HG02610 (cell line): Measurements from ENCODE around the gene ATP1A4.
"Not testable (repeated sequence)": the region's sequence is repeated elsewhere in the genome, so short reads cannot be mapped to it uniquely, and the experiment has no call there.

Source experiments
- ATAC-seq: cut with Tn5 transposase; IDR thresholded peaks from one replicate; pipeline ENCODE4 v1.9.1; 2021; ENCODE audit warnings: mild to moderate bottlenecking, moderate library complexity; ENCODE audit not compliant: unreplicated experiment

Gene ATP1A4

GRCh38 chr1:160151303-160151702, at the start of gene ATP1A4:
TSS of gene ATP1A4 (plus strand) at chr1:160151603. CDS start at chr1:160152041, 438 bp downstream.
- no peak for ATAC-seq

- ATAC-seq = no peak
Observed at GRCh38 chr1:160101717-160102522, 49.5 kb upstream of the ATP1A4 start.

GRCh38 chr1:160103658-160104408, 47.6 kb upstream of the ATP1A4 start:
- no peak for ATAC-seq

- no peak for ATAC-seq
Observed at GRCh38 chr1:160104486-160104885, 46.9 kb upstream of the ATP1A4 start.

GRCh38 chr1:160105155-160105554, 46.2 kb upstream of the ATP1A4 start:
- ATAC-seq = no peak

- ATAC-seq = no peak
Observed at GRCh38 chr1:160107512-160107911, 43.9 kb upstream of the ATP1A4 start.

- no peak for ATAC-seq
Observed at GRCh38 chr1:160108888-160109662, 42.3 kb upstream of the ATP1A4 start.

GRCh38 chr1:160109686-160110085, 41.7 kb upstream of the ATP1A4 start:
- no peak for ATAC-seq

- not testable (repeated sequence) for ATAC-seq
Observed at GRCh38 chr1:160111462-160111861, 39.9 kb upstream of the ATP1A4 start.

- no peak for ATAC-seq
Observed at GRCh38 chr1:160112357-160112756, 39.0 kb upstream of the ATP1A4 start.

GRCh38 chr1:160113407-160113806, 38.0 kb upstream of the ATP1A4 start:
- ATAC-seq = no peak

GRCh38 chr1:160114085-160114484, 37.3 kb upstream of the ATP1A4 start:
- ATAC-seq = no peak

GRCh38 chr1:160115545-160116282, 35.7 kb upstream of the ATP1A4 start, which contains the start of gene ATP1A2:
TSS of gene ATP1A2 (plus strand) at chr1:160115759. CDS start at chr1:160115862, 103 bp downstream.
- no peak for ATAC-seq

- ATAC-seq = no peak
Observed at GRCh38 chr1:160116283-160117147, 34.9 kb upstream of the ATP1A4 start.

GRCh38 chr1:160117300-160117699, 34.1 kb upstream of the ATP1A4 start:
- ATAC-seq = no peak

- no peak for ATAC-seq
Observed at GRCh38 chr1:160117709-160118183, 33.7 kb upstream of the ATP1A4 start.

GRCh38 chr1:160118928-160119327, 32.5 kb upstream of the ATP1A4 start:
- ATAC-seq = no peak

GRCh38 chr1:160120797-160121196, 30.6 kb upstream of the ATP1A4 start:
- ATAC-seq = no peak

GRCh38 chr1:160121388-160121787, 30.0 kb upstream of the ATP1A4 start:
- no peak for ATAC-seq
